Fibroblast of lung (primary cell): ENCODE results near the gene RNF150. TPM values are rescaled to one million over a fixed set of nuclear protein-coding genes. Genes with fewer than 3 reads are reported as not detected.

Experiments
- DNase-seq, 2 donors: peaks; one replicate each; pipeline versions ENCODE4 v3.0.0 to v3.0.0-alpha.2; 2010; ENCODE audit warnings: low read depth in 2 of 2
- H2AFZ ChIP-seq: 2 replicates; pipeline ENCODE4 v1.5.1; 2012; ENCODE audit warnings: low read length, control low read depth, inconsistent platforms
- H3K27ac ChIP-seq: 2 replicates; pipeline ENCODE4 v1.5.1; 2011; ENCODE audit warnings: low read length, control low read depth; ENCODE audit not compliant: insufficient read depth
- H3K27me3 ChIP-seq: 2 replicates; pipeline ENCODE4 v1.5.1; 2011; ENCODE audit warnings: mild to moderate bottlenecking, low read length; ENCODE audit not compliant: control insufficient read depth, insufficient read depth
- H3K36me3 ChIP-seq: 2 replicates; pipeline ENCODE4 v1.5.1; 2011; ENCODE audit warnings: low read length; ENCODE audit not compliant: control insufficient read depth, insufficient read depth
- H3K4me1 ChIP-seq: 2 replicates; pipeline ENCODE4 v1.5.1; 2011; ENCODE audit warnings: low read length; ENCODE audit not compliant: control insufficient read depth, insufficient read depth; ENCODE audit errors: extremely low read depth
- H3K4me2 ChIP-seq: 2 replicates; pipeline ENCODE4 v1.5.1; 2011; ENCODE audit warnings: low read length, control low read depth; ENCODE audit not compliant: insufficient read depth; ENCODE audit errors: extremely low read depth
- H3K4me3 ChIP-seq, 4 experiments: fragments of 200-600 bp in 1 of 4; sonication (generic) in 1 of 4; replicated peaks in 1 of 4; 2 replicates each; pipeline ENCODE4 v1.5.1; 2011 to 2016; ENCODE audit warnings: low read length in 4 of 4, low read depth in 3 of 4, mild to moderate bottlenecking in 3 of 4, control low read depth in 2 of 4, inconsistent platforms in 1 of 4, mixed read lengths in 1 of 4; ENCODE audit not compliant: insufficient read depth in 1 of 4; ENCODE audit errors: control extremely low read depth in 1 of 4
- H3K79me2 ChIP-seq: 2 replicates; pipeline ENCODE4 v1.5.1; 2012; ENCODE audit warnings: mild to moderate bottlenecking, low read length, inconsistent platforms; ENCODE audit not compliant: control insufficient read depth, insufficient read depth
- H3K9ac ChIP-seq: 2 replicates; pipeline ENCODE4 v1.5.1; 2011; ENCODE audit warnings: mild to moderate bottlenecking, low read length, control low read depth; ENCODE audit not compliant: insufficient read depth
- H3K9me3 ChIP-seq: 2 replicates; pipeline ENCODE4 v1.5.1; 2012; ENCODE audit warnings: low read depth, low read length; ENCODE audit not compliant: control insufficient read depth, insufficient read depth
- H4K20me1 ChIP-seq: 2 replicates; pipeline ENCODE4 v1.5.1; 2011; ENCODE audit warnings: low read length; ENCODE audit not compliant: control insufficient read depth, insufficient read depth; ENCODE audit errors: extremely low read depth
- EZH2 ChIP-seq: IDR thresholded peaks from 2 replicates; pipeline ENCODE4 v1.5.1; 2012; ENCODE audit warnings: low read length, control low read depth, mild to moderate bottlenecking; ENCODE audit errors: missing control alignments
- polyA plus RNA-seq, 2 donors: library from polyadenylated mRNA; depleted of rRNA in 1 of 2; stranded (reverse) in 1 of 2; unstranded in 1 of 2; fragments of >200 nt; gene quantifications; 2 replicates each; pipeline ENCODE4 v1.2.1, GENCODE V29; 2011 to 2012; ENCODE audit warnings: missing spikeins in 1 of 2
- total RNA-seq: library from RNA; depleted of rRNA; stranded (reverse); fragments of >200 nt; gene quantifications from 2 replicates; pipeline ENCODE4 v1.2.1, GENCODE V29; 2014
- TF ChIP-seq, protein P1 (sequence below), 2 donors: IDR thresholded peaks in 1 of 2; conservative IDR thresholded peaks in 1 of 2; 1 replicate in 1 of 2; 2 replicates in 1 of 2; pipeline ENCODE4 v1.5.1; 2011 to 2012; ENCODE audit warnings: low read length in 2 of 2, control low read depth in 1 of 2, inconsistent platforms in 1 of 2, low read depth in 1 of 2, mild to moderate bottlenecking in 1 of 2

RNF150 gene
- total and polyA plus RNA-seq, 2 donors (not counting 1 experiment from before 2014, with no cell fraction given), result 0.66 to 5.6 TPM

GRCh38 chr4:140816806-140817510 is 316.3 kb downstream of the RNF150 start:
- Histone ChIP-seq H3K9me3 (no peaks in the 10 kb centered on the region), H3K4me1 (no peaks in the 10 kb centered on the region), H3K9ac (no peak overlapping the region), H2AFZ (no peak overlapping the region), H3K27me3 (peaks cover 2% of the 10 kb centered on the region), H3K27ac (no peak overlapping the region), H3K4me3 (no peak overlapping the region), H3K79me2 (no peaks in the 10 kb centered on the region), H4K20me1 (peaks cover 2% of the 10 kb centered on the region), H3K36me3 (no peaks in the 10 kb centered on the region), H3K4me2 (no peak overlapping the region)
- no peak for DNase-seq
- TF ChIP-seq, protein P1, sequence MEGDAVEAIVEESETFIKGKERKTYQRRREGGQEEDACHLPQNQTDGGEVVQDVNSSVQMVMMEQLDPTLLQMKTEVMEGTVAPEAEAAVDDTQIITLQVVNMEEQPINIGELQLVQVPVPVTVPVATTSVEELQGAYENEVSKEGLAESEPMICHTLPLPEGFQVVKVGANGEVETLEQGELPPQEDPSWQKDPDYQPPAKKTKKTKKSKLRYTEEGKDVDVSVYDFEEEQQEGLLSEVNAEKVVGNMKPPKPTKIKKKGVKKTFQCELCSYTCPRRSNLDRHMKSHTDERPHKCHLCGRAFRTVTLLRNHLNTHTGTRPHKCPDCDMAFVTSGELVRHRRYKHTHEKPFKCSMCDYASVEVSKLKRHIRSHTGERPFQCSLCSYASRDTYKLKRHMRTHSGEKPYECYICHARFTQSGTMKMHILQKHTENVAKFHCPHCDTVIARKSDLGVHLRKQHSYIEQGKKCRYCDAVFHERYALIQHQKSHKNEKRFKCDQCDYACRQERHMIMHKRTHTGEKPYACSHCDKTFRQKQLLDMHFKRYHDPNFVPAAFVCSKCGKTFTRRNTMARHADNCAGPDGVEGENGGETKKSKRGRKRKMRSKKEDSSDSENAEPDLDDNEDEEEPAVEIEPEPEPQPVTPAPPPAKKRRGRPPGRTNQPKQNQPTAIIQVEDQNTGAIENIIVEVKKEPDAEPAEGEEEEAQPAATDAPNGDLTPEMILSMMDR (conservative IDR thresholded peaks at IDR 0.05 in 1 of 2, IDR thresholded peaks at IDR 0.05 in 1 of 2; ENCODE audit: low read depth in 1 of 2, low read length in 2 of 2), result no peak
- TF ChIP-seq EZH2, result no peak

- Histone ChIP-seq H2AFZ (no peak overlapping the region), H3K9ac (no peak overlapping the region), H3K4me2 (no peak overlapping the region), H3K4me3 (no peak overlapping the region), H3K27me3 (peaks cover 6% of the 10 kb centered on the region), H3K4me1 (no peaks in the 10 kb centered on the region), H3K79me2 (no peaks in the 10 kb centered on the region), H3K27ac (no peak overlapping the region), H3K36me3 (no peaks in the 10 kb centered on the region), H4K20me1 (peaks cover 2% of the 10 kb centered on the region), H3K9me3 (no peaks in the 10 kb centered on the region)
- no peak for DNase-seq
- no peak for TF ChIP-seq EZH2
- TF ChIP-seq, protein P1 (conservative IDR thresholded peaks at IDR 0.05 in 1 of 2, IDR thresholded peaks at IDR 0.05 in 1 of 2; ENCODE audit: low read depth in 1 of 2, low read length in 2 of 2), result no peak
These were observed 319.5 kb downstream of the RNF150 start for GRCh38 chr4:140813804-140814203.

GRCh38 chr4:140812916-140813315 is 320.4 kb downstream of the RNF150 start:
- no peak overlapping the region for H3K27ac ChIP-seq
- H2AFZ ChIP-seq, result no peak overlapping the region
- no peaks in the 10 kb centered on the region for H3K36me3 ChIP-seq
- H3K4me1 ChIP-seq, result no peaks in the 10 kb centered on the region
- TF ChIP-seq, protein P1 (conservative IDR thresholded peaks at IDR 0.05 in 1 of 2, IDR thresholded peaks at IDR 0.05 in 1 of 2; ENCODE audit: low read depth in 1 of 2, low read length in 2 of 2), result no peak
- TF ChIP-seq EZH2, result no peak
- no peak overlapping the region for H3K9ac ChIP-seq
- peaks cover 2% of the 10 kb centered on the region for H4K20me1 ChIP-seq
- peaks cover 4% of the 10 kb centered on the region for H3K27me3 ChIP-seq
- no peaks in the 10 kb centered on the region for H3K9me3 ChIP-seq
- H3K4me3 ChIP-seq, result no peak overlapping the region
- no peak for DNase-seq
- H3K4me2 ChIP-seq, result no peak overlapping the region
- no peaks in the 10 kb centered on the region for H3K79me2 ChIP-seq
